HCT116 (cell line): ENCODE data around the gene NOTUM. TPM values are rescaled to one million over a fixed set of nuclear protein-coding genes. Genes with fewer than 3 reads are reported as not detected.

Experiments used
- ATAC-seq: fragments of 200-7000 bp; cut with Tn5 transposase; 2 replicates; pipeline ENCODE4 v1.9.1; 2020; ENCODE audit warnings: mild to moderate bottlenecking, moderate library complexity
- BruUV-seq: library from RNA; stranded (reverse); fragments of 400-500 nt; replicated peaks from 2 replicates; lab custom pipeline; 2021; lab: Mats Ljungman, UMichigan
- CTCF ChIA-PET: fragments of 300-600 bp; sonication (Branson Sonifier 250); formaldehyde crosslinking; loops from one replicate; lab custom pipeline; 2021; ENCODE audit warnings: antibody characterized with exemption; lab: Charles Lee
- POLR2A ChIA-PET: fragments of 300-600, 350-600 bp; sonication (Branson Sonifier 250); formaldehyde crosslinking; loops from one replicate; lab custom pipeline; 2021; ENCODE audit warnings: antibody characterized with exemption; lab: Charles Lee
- RAD21 ChIA-PET, 2 experiments: fragments of 300-600 bp; sonication (Branson Sonifier 250); formaldehyde crosslinking; loops; one replicate each; lab custom pipeline; 2023; ENCODE audit warnings: low total read pairs in 2 of 2; ENCODE audit not compliant: uncharacterized antibody in 2 of 2, unreplicated experiment in 2 of 2, low non-redundant PET in 1 of 2; lab: Charles Lee
- DNase-seq: peaks from one replicate; pipeline ENCODE4 v3.0.0-alpha.2; 2010; ENCODE audit warnings: low read depth, low spot score
- H2AFZ ChIP-seq: fragments of 200-600 bp; shearing (Covaris generic), sonication (generic); 2 replicates; pipeline ENCODE4 v1.6.1; 2017; ENCODE audit warnings: low read depth, mixed run types, mixed read lengths, antibody characterized with exemption, low read length; ENCODE audit not compliant: poor library complexity, severe bottlenecking
- H3K27ac ChIP-seq: 2 replicates; pipeline ENCODE4 v1.5.1; 2012; ENCODE audit warnings: low read depth, low read length
- H3K27me3 ChIP-seq: fragments of 200-600 bp; sonication (generic); 2 replicates; pipeline ENCODE4 v1.6.1; 2016; ENCODE audit warnings: mixed run types, low read length, mixed read lengths; ENCODE audit not compliant: insufficient read depth
- H3K36me3 ChIP-seq, 2 experiments: fragments of 200-500 bp in 1 of 2; fragments of 200-600 bp in 1 of 2; sonication (Bioruptor generic) in 1 of 2; sonication (generic) in 1 of 2; 2 replicates each; pipeline versions ENCODE4 v1.5.1 to v1.6.1; 2014 to 2016; ENCODE audit warnings: low read length in 2 of 2, inconsistent platforms in 1 of 2, mixed read lengths in 1 of 2, mixed run types in 1 of 2; ENCODE audit not compliant: insufficient read depth in 2 of 2, control insufficient read depth in 1 of 2
- H3K4me1 ChIP-seq, 2 experiments: fragments of 200-600 bp in 1 of 2; sonication (generic) in 1 of 2; 2 replicates each; pipeline versions ENCODE4 v1.5.1 to v1.6.1; 2012 to 2017; ENCODE audit warnings: low read length in 2 of 2, inconsistent platforms in 1 of 2, mild to moderate bottlenecking in 1 of 2, mixed read lengths in 1 of 2, mixed run types in 1 of 2, moderate library complexity in 1 of 2; ENCODE audit not compliant: insufficient read depth in 2 of 2, control insufficient read depth in 1 of 2
- H3K4me2 ChIP-seq: fragments of 200-600 bp; sonication (generic); 2 replicates; pipeline ENCODE4 v1.6.1; 2017; ENCODE audit warnings: mixed run types, low read length, mixed read lengths
- H3K4me3 ChIP-seq, 2 experiments: fragments of 200-600 bp in 1 of 2; sonication (generic) in 1 of 2; replicated peaks in 1 of 2; 2 replicates each; pipeline ENCODE4 v1.5.1; 2011 to 2016; ENCODE audit warnings: low read length in 2 of 2, control low read depth in 1 of 2, low read depth in 1 of 2, mild to moderate bottlenecking in 1 of 2, mixed read lengths in 1 of 2, mixed run types in 1 of 2
- H3K79me2 ChIP-seq: fragments of 200-600 bp; sonication (generic); 2 replicates; pipeline ENCODE4 v1.6.1; 2017; ENCODE audit warnings: mild to moderate bottlenecking, mixed run types, low read length, moderate library complexity, mixed read lengths; ENCODE audit not compliant: insufficient read depth
- H3K9ac ChIP-seq: fragments of 200-600 bp; sonication (generic); 2 replicates; pipeline ENCODE4 v1.6.1; 2016; ENCODE audit warnings: low read length, mixed read lengths
- H3K9me2 ChIP-seq: fragments of 200-600 bp; sonication (generic), shearing (Covaris generic); 2 replicates; pipeline ENCODE4 v1.6.1; 2017; ENCODE audit warnings: mixed run types, mild to moderate bottlenecking, moderate library complexity; ENCODE audit not compliant: insufficient read depth
- H3K9me3 ChIP-seq, 2 experiments: fragments of 200-500 bp in 1 of 2; fragments of 200-600 bp in 1 of 2; sonication (Bioruptor generic) in 1 of 2; sonication (generic) in 1 of 2; 2 replicates each; pipeline ENCODE4 v1.6.1; 2014 to 2017; ENCODE audit warnings: low read length in 2 of 2, mixed read lengths in 2 of 2, inconsistent platforms in 1 of 2, low read depth in 1 of 2, mild to moderate bottlenecking in 1 of 2, mixed run types in 1 of 2, moderate library complexity in 1 of 2; ENCODE audit not compliant: control insufficient read depth in 1 of 2, insufficient read depth in 1 of 2
- H4K20me1 ChIP-seq: fragments of 200-600 bp; sonication (generic), shearing (Covaris generic); 2 replicates; pipeline ENCODE4 v1.6.1; 2017; ENCODE audit warnings: mixed run types, mild to moderate bottlenecking, moderate library complexity; ENCODE audit not compliant: insufficient read depth
- ATF3 ChIP-seq: IDR thresholded peaks from 2 replicates; pipeline ENCODE4 v1.6.1; 2012
- CTCF ChIP-seq, 3 experiments: fragments of 200-600 bp in 1 of 3; sonication (generic) in 1 of 3; IDR thresholded peaks in 2 of 3; conservative IDR thresholded peaks in 1 of 3; 2 replicates each; pipeline ENCODE4 v1.5.1; 2012 to 2017; ENCODE audit warnings: low read depth in 2 of 3, low read length in 2 of 3, antibody characterized with exemption in 1 of 3, borderline replicate concordance in 1 of 3, control low read depth in 1 of 3, mild to moderate bottlenecking in 1 of 3, mixed read lengths in 1 of 3, mixed run types in 1 of 3, moderate library complexity in 1 of 3; ENCODE audit not compliant: insufficient read depth in 1 of 3
- ELF1 ChIP-seq: IDR thresholded peaks from 2 replicates; pipeline ENCODE4 v1.6.1; 2012; ENCODE audit warnings: low read depth, borderline replicate concordance
- EZH2 ChIP-seq: fragments of 200-600 bp; sonication (generic); IDR thresholded peaks from 2 replicates; pipeline ENCODE4 v1.6.1; 2017; ENCODE audit warnings: antibody characterized with exemption, mixed run types
- EZH2phosphoT487 ChIP-seq: fragments of 200-600 bp; IDR thresholded peaks from 2 replicates; pipeline ENCODE4 v1.6.1; 2018; ENCODE audit warnings: antibody characterized with exemption, borderline replicate concordance
- FOSL1 ChIP-seq: IDR thresholded peaks from 2 replicates; pipeline ENCODE4 v1.6.1; 2012; ENCODE audit warnings: low read depth
- POLR2AphosphoS5 ChIP-seq: IDR thresholded peaks from 2 replicates; pipeline ENCODE4 v1.6.1; 2011; ENCODE audit warnings: mild to moderate bottlenecking, low read depth, low read length, moderate library complexity
- REST ChIP-seq: IDR thresholded peaks from 2 replicates; pipeline ENCODE4 v1.6.1; 2012; ENCODE audit warnings: low read depth
- SIN3A ChIP-seq: IDR thresholded peaks from 2 replicates; pipeline ENCODE4 v1.6.1; 2012; ENCODE audit warnings: low read depth
- TCF7L2 ChIP-seq: IDR thresholded peaks from 2 replicates; pipeline ENCODE4 v1.7.0; 2011; ENCODE audit warnings: borderline replicate concordance, inconsistent platforms; ENCODE audit not compliant: insufficient read depth, insufficient read length; ENCODE audit errors: extremely low read depth
- ZFX ChIP-seq: fragments of 450-650 bp; IDR thresholded peaks from 2 replicates; pipeline ENCODE4 v1.6.1; 2017
- ZNF274 ChIP-seq: fragments of 200-500 bp; sonication (Bioruptor generic); IDR thresholded peaks from 2 replicates; pipeline ENCODE4 v1.6.1; 2014; ENCODE audit warnings: mild to moderate bottlenecking, low read depth, low read length, inconsistent platforms
- intact Hi-C: fragments of 100-400 bp; cut with micrococcal nuclease; formaldehyde crosslinking; loops from 2 replicates; pipeline ENCODE4 v1.10.0; 2022
- total RNA-seq: library from RNA; stranded (reverse); gene quantifications from one replicate; pipeline ENCODE4 v1.2.1, GENCODE V29; 2021; ENCODE audit not compliant: unreplicated experiment

Gene NOTUM
- total RNA-seq, 1 experiment from 2014 or later: 12.5 TPM

DNA sequence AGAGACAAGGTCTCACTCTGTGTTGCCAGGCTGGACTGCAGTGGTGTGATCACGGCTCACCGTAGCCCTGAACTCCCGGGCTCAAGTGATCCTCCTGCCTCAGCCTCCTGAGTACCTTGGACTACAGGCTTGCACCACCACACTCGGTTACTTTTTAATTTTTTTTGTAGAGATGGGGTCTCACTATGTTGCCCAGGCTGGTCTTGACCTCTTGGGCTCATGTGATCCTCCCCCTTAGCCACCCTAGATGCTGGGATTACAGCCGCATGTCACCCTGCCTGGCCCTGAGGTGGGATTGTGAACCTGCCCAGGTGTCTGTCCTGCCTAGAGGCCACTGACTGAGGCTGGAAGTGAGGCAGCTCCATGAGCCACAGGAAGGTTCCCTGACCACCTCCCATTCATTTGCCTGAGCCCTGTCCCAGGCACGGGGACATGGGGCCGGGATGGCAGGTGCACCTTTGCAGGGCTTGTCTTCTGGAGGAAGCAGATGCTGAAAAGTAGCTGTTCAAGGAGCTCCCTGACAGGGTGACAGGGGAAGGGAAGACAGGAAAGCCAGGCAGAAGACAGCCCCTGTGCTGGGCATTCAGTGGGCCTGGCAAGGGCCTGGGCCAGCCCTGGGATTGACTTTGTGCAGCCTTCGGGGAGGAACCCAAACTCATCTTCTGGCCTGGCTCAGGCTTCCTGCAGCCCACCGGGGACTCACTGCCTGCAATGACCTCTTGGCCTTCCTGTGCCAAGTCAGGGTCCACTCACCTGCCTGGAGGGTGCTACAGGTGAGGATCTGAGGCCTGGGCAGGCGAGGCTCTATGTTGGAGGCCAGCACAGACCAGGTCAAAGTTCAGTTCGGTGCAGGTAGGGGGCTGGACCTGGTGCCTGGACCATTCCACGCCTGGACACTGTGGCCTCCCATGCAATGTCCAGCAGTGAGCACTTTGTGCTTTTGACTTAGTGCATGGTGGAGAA is 8.1 kb upstream of the NOTUM start:
- Histone ChIP-seq H3K9me3 (no peaks in the 10 kb centered on the region), H3K4me1 (peaks cover 18 to 30% of the 10 kb centered on the region in 2 experiments), H3K27me3 (no peaks in the 10 kb centered on the region), H3K9ac (no peak overlapping the region), H4K20me1 (no peaks in the 10 kb centered on the region), H3K27ac (no peak overlapping the region), H3K4me2 (peak overlapping the region; percentile 76), H3K79me2 (no peaks in the 10 kb centered on the region), H2AFZ (no peak overlapping the region), H3K36me3 (no peaks in the 10 kb centered on the region), H3K9me2 (no peaks in the 10 kb centered on the region), H3K4me3 (peak overlapping the region in 1 of 2 experiments; percentile 43; a peak in 1 of 4 replicates)
- BruUV-seq: no TSS peak
- no peak for DNase-seq
- RAD21 ChIA-PET: interaction anchor here in 1 of 2 experiments (1.1 kb wide), 1 partner anchor 54 kb away, joined by 5 read pairs; the partner anchor contains the start of genes CENPX and LRRC45
- intact Hi-C loops: no loop called here
- POLR2A ChIA-PET: interaction anchor here (1.3 to 2.0 kb wide), 2 partner anchors 7 to 46 kb away, joined by 3 to 10 read pairs; no protein-coding TSS in a partner anchor
- CTCF ChIA-PET: interaction anchor here (1.7 kb wide), 1 partner anchor 10 kb away, joined by 11 read pairs; no protein-coding TSS in a partner anchor
- TF ChIP-seq ELF1 (no peak), SIN3A (no peak), EZH2phosphoT487 (no peak), ZNF274 (no peak), EZH2 (no peak), ATF3 (no peak), CTCF (IDR thresholded peaks at IDR 0.05 in 2 of 3, conservative IDR thresholded peaks at IDR 0.05 in 1 of 3; ENCODE audit: borderline replicate concordance in 1 of 3, insufficient read depth in 1 of 3, low read depth in 2 of 3, low read length in 2 of 3) (no peak), ZFX (no peak), REST (no peak), TCF7L2 (no peak), FOSL1 (no peak), POLR2AphosphoS5 (no peak)
- ATAC-seq: no peak
